Left lung (tissue), 10 donors: ENCODE measurements around the gene MMP10. TPM values are rescaled to one million over a fixed set of nuclear protein-coding genes. Genes with fewer than 3 reads are reported as not detected.
A peak's percentile ranks its signal among the peaks of the same experiment; 100 is the strongest.

Experiments used
- ATAC-seq: fragments of 200-7000 bp; cut with Tn5 transposase; one replicate; pipeline ENCODE4 v1.9.1; 2020; ENCODE audit warnings: moderate library complexity
- DNase-seq, 4 donors: peaks; one replicate each; pipeline ENCODE4 v3.0.0-alpha.2; 2013 to 2020
- H3K27ac ChIP-seq, 2 donors: fragments of 200-600 bp; sonication (generic) in 1 of 2; one replicate each; pipeline versions ENCODE4 v1.5.0 to v1.8.0; 2020 to 2021
- H3K27me3 ChIP-seq, 2 donors: fragments of 200-600 bp; sonication (generic) in 1 of 2; one replicate each; pipeline versions ENCODE4 v1.5.0 to v1.8.0; 2020 to 2021
- H3K36me3 ChIP-seq, 2 donors: fragments of 200-600 bp; sonication (generic) in 1 of 2; one replicate each; pipeline versions ENCODE4 v1.5.0 to v1.8.0; 2020 to 2021
- H3K4me1 ChIP-seq, 2 donors: fragments of 200-600 bp; one replicate each; pipeline ENCODE4 v1.8.0; 2021
- H3K4me3 ChIP-seq, 2 donors: fragments of 200-600 bp; sonication (generic) in 1 of 2; one replicate each; pipeline versions ENCODE4 v1.5.0 to v1.8.0; 2020 to 2021; ENCODE audit warnings: mild to moderate bottlenecking in 1 of 2
- H3K9me3 ChIP-seq, 2 donors: fragments of 200-600 bp; sonication (generic) in 1 of 2; one replicate each; pipeline versions ENCODE4 v1.5.0 to v1.8.0; 2020 to 2021
- CTCF ChIP-seq, 2 donors: fragments of 200-600 bp; sonication (generic) in 1 of 2; IDR thresholded peaks; one replicate each; pipeline versions ENCODE4 v1.5.0 to v1.8.0; 2021; ENCODE audit warnings: antibody characterized with exemption in 2 of 2
- intact Hi-C, 2 donors: fragments of 100-400 bp; cut with DNase I; formaldehyde crosslinking; loops; one replicate each; pipeline versions ENCODE4 v1.11.2 to v1.14.2; 2022
- polyA plus RNA-seq, 6 donors: library from polyadenylated mRNA; unstranded; fragments of 120-200 nt; gene quantifications; one replicate each; pipeline ENCODE4 v1.2.1, GENCODE V29; 2013; ENCODE audit not compliant: insufficient read length in 6 of 6
- total RNA-seq, 2 donors: library from RNA; stranded (reverse); fragmentation: NEBNext Ultra II Directional; extraction: Animal tissue kit (Norgen Biotek cat#: 25700); gene quantifications; one replicate each; pipeline ENCODE4 v1.2.1, GENCODE V29; 2021
- donor health status: DM: no; HTN: yes; CAD: no.
- donor health status: DM: no; HTN: no; CAD: no.

MMP10 gene
- total and polyA plus RNA-seq, 8 donors, result 0.36 to 2.9 (median 0.69) TPM

GRCh38 chr11:102762361-102762767 is 18.1 kb downstream of the MMP10 start:
- Histone ChIP-seq H3K36me3 (no peaks in the 10 kb centered on the region), H3K27me3 (peaks cover 0 to 20% of the 10 kb centered on the region in 2 donors), H3K9me3 (no peaks in the 10 kb centered on the region), H3K27ac (no peak overlapping the region), H3K4me3 (no peak overlapping the region), H3K4me1 (peaks cover 3 to 14% of the 10 kb centered on the region in 2 donors)
- TF ChIP-seq CTCF (IDR thresholded peaks at IDR 0.05), result no peak
- no peak for DNase-seq
- intact Hi-C loops, result no loop called here
- ATAC-seq, result no peak

DNA sequence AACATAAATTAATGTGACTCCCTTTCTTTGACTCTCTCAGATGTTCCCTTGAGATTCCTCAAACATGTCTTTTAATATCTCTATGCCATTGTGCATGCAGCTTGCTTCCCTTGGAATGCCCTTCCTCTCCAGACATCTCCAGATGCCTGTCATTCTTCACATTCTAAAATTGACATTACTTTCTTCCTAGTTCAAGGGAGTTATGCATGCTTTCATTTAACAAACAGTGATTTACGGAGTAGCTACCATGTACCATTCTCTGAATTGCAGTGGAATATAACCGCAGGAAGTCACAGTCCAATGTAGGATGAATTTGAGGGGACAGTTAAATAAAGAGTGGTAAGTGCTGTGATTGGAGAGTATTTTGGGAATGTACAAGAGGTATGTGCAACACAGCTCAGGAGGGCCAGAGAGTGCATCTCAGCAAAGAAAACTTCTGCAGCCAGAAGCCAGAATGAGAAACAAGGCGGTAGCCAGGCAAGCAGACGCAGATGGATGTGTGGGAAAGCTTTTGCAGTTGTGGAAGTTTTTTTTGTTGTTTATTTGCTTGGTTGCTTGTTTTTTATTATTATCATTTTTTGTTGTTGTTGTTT is 18.7 kb downstream of the MMP10 start:
- Histone ChIP-seq H3K9me3 (no peaks in the 10 kb centered on the region), H3K27ac (no peak overlapping the region), H3K4me3 (no peak overlapping the region), H3K4me1 (peaks cover 3 to 14% of the 10 kb centered on the region in 2 donors), H3K27me3 (peaks cover 0 to 26% of the 10 kb centered on the region in 2 donors), H3K36me3 (no peaks in the 10 kb centered on the region)
- intact Hi-C loops, result no loop called here
- ATAC-seq (no peak), DNase-seq (no peak)
- TF ChIP-seq CTCF (IDR thresholded peaks at IDR 0.05), result no peak

GRCh38 chr11:102760344-102761035 is 19.9 kb downstream of the MMP10 start:
- intact Hi-C loops, result no loop called here
- H3K9me3 ChIP-seq, result no peaks in the 10 kb centered on the region
- no peak overlapping the region for H3K4me3 ChIP-seq
- peaks cover 0 to 31% of the 10 kb centered on the region in 2 donors for H3K27me3 ChIP-seq
- DNase-seq (peak in 2 of 4 donors; percentile 18 to 26), ATAC-seq (peak; percentile 56)
- no peak for TF ChIP-seq CTCF (IDR thresholded peaks at IDR 0.05)
- no peak overlapping the region for H3K27ac ChIP-seq
- no peaks in the 10 kb centered on the region for H3K36me3 ChIP-seq
- H3K4me1 ChIP-seq, result peaks cover 3 to 14% of the 10 kb centered on the region in 2 donors

- DNase-seq (no peak), ATAC-seq (peak; percentile 29)
- H3K9me3 ChIP-seq, result no peaks in the 10 kb centered on the region
- no peak overlapping the region for H3K27ac ChIP-seq
- intact Hi-C loops, result no loop called here
- no peak overlapping the region for H3K4me3 ChIP-seq
- H3K36me3 ChIP-seq, result no peaks in the 10 kb centered on the region
- H3K4me1 ChIP-seq, result peaks cover 3 to 14% of the 10 kb centered on the region in 2 donors
- no peak for TF ChIP-seq CTCF (IDR thresholded peaks at IDR 0.05)
- H3K27me3 ChIP-seq, result peaks cover 0 to 51% of the 10 kb centered on the region in 2 donors
Measured at GRCh38 chr11:102757823-102758549, 22.4 kb downstream of the MMP10 start.

- DNase-seq, result no peak
- H3K36me3 ChIP-seq, result no peaks in the 10 kb centered on the region
- H3K27ac ChIP-seq, result no peak overlapping the region
- ATAC-seq, result no peak
- intact Hi-C loops, result no loop called here
- H3K9me3 ChIP-seq, result no peaks in the 10 kb centered on the region
- no peak for TF ChIP-seq CTCF (IDR thresholded peaks at IDR 0.05)
- H3K4me1 ChIP-seq, result peaks cover 0 to 6% of the 10 kb centered on the region in 2 donors
- no peak overlapping the region for H3K4me3 ChIP-seq
- H3K27me3 ChIP-seq, result peaks cover 0 to 49% of the 10 kb centered on the region in 2 donors
Measured at GRCh38 chr11:102753267-102753666, 27.2 kb downstream of the MMP10 start.
